Ureter (tissue), 1 donor: ENCODE data around the gene JADE3. TPM values are rescaled to one million over a fixed set of nuclear protein-coding genes. Genes with fewer than 3 reads are reported as not detected.

Experiments used
- total RNA-seq: library from RNA; stranded (reverse); gene quantifications from one replicate; pipeline ENCODE4 v1.2.4, GENCODE V29; 2023
- donor health status: DM: yes; HTN: yes; CAD: no.

JADE3 gene
- total RNA-seq, 1 donor from 2014 or later, result 11.4 TPM

Other genes starting within 250 kb of the JADE3 start
- gene SLC9A7, start 153.3 kb upstream of the JADE3 start, total RNA-seq, result 8.9 TPM
- gene RP2, start 75.4 kb upstream of the JADE3 start, total RNA-seq, result 6.7 TPM
- 7.0 TPM for gene RGN, start 166.0 kb downstream of the JADE3 start, total RNA-seq
- 77.2 TPM for gene NDUFB11, start 232.3 kb downstream of the JADE3 start, total RNA-seq
- 38.5 TPM for gene RBM10, start 232.8 kb downstream of the JADE3 start, total RNA-seq